PFSK-1 (cell line): Measurements from ENCODE around the gene LSM3.

Source experiments
- POLR2AphosphoS5 ChIP-seq: IDR thresholded peaks from 2 replicates; pipeline ENCODE4 v1.6.1; 2012; ENCODE audit warnings: low read depth, mild to moderate bottlenecking, control low read depth, low read length, moderate library complexity
- SIN3A ChIP-seq: IDR thresholded peaks from 2 replicates; pipeline ENCODE4 v1.6.1; 2012; ENCODE audit warnings: mild to moderate bottlenecking, low read length, moderate library complexity, borderline replicate concordance; ENCODE audit not compliant: insufficient read depth
- TAF1 ChIP-seq: IDR thresholded peaks from 2 replicates; pipeline ENCODE4 v1.6.1; 2012; ENCODE audit warnings: low read length, control low read depth, borderline replicate concordance; ENCODE audit not compliant: insufficient read depth

DNA sequence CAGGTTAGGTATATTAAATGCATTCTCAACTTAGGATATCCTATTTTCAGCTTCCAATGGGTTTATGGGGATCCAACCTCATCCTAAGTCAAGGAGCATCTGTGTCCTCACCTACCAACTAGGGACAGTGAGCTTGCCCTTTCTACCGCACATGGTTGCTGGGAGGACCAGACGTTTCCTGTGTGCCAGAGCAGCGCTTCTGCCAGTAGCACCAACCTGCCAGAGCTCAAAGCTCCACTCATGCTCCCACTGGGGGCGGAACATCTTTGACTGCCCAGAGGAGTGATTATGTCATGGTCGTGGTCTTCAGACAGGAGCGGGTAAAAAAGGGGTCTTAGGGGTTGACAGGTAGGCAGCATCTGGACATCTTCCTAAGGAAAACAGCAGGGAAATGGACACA, 25.0 kb upstream of the LSM3 start:
- no peak for TF ChIP-seq POLR2AphosphoS5
- TF ChIP-seq SIN3A = no peak
- no peak for TF ChIP-seq TAF1
